OCI-LY7 (cell line): ENCODE measurements around the gene DMD.

Source experiments
- CTCF ChIP-seq: fragments of 200-600 bp; sonication (generic); conservative IDR thresholded peaks from 2 replicates; pipeline ENCODE4 v1.5.1; 2014; ENCODE audit warnings: mild to moderate bottlenecking, antibody characterized with exemption, low read length, moderate library complexity, mixed read lengths
- EZH2phosphoT487 ChIP-seq: fragments of 200-600 bp; sonication (generic); IDR thresholded peaks from 2 replicates; pipeline ENCODE4 v1.6.1; 2018; ENCODE audit warnings: low read depth, borderline replicate concordance, mild to moderate bottlenecking, mixed run types, antibody characterized with exemption, low read length, moderate library complexity, mixed read lengths

- TF ChIP-seq CTCF = no peak
- no peak for TF ChIP-seq EZH2phosphoT487
These were observed 1372.7 kb downstream of the DMD start for GRCh38 chrX:31838617-31839016.
